Right lobe of liver (tissue), 6 donors: ENCODE results near the gene GRIN2B. TPM values are rescaled to one million over a fixed set of nuclear protein-coding genes. Genes with fewer than 3 reads are reported as not detected.

Source experiments
- ATAC-seq, 4 donors: fragments of 200-7000 bp; cut with Tn5 transposase; one replicate each; pipeline ENCODE4 v1.9.1; 2020; ENCODE audit warnings: mild to moderate bottlenecking in 4 of 4, moderate library complexity in 4 of 4
- DNase-seq, 3 donors: peaks; one replicate each; pipeline ENCODE4 v3.0.0-alpha.2; 2020
- H3K27ac ChIP-seq, 3 donors: fragments of 200-600 bp; one replicate each; pipeline ENCODE4 v1.8.0; 2022
- H3K27me3 ChIP-seq, 2 donors: fragments of 200-600 bp; one replicate each; pipeline ENCODE4 v1.8.0; 2022
- H3K36me3 ChIP-seq, 4 donors: fragments of 200-600 bp; sonication (generic) in 1 of 4; one replicate each; pipeline versions ENCODE4 v1.5.1 to v1.8.0; 2017 to 2022; ENCODE audit warnings: control low read depth in 1 of 4
- H3K4me1 ChIP-seq, 4 donors: fragments of 200-600 bp; sonication (generic) in 1 of 4; one replicate each; pipeline versions ENCODE4 v1.5.1 to v1.8.0; 2017 to 2022; ENCODE audit warnings: control low read depth in 1 of 4
- H3K4me3 ChIP-seq, 3 donors: fragments of 200-600 bp; one replicate each; pipeline ENCODE4 v1.8.0; 2022
- H3K9me3 ChIP-seq, 4 donors: fragments of 200-600 bp; sonication (generic) in 1 of 4; one replicate each; pipeline versions ENCODE4 v1.5.1 to v1.8.0; 2017 to 2022; ENCODE audit warnings: control low read depth in 1 of 4
- POLR2A ChIP-seq: fragments of 450-650 bp; IDR thresholded peaks from one replicate; pipeline ENCODE4 v1.6.1; 2017; ENCODE audit warnings: antibody characterized with exemption, mild to moderate bottlenecking
- WGBS: methylation state at CpG from one replicate; pipeline ENCODE4 v1.1.6; 2018; ENCODE audit warnings: low coverage, low lambda C conversion rate; ENCODE audit not compliant: insufficient coverage; ENCODE audit errors: missing lambda C conversion rate; 5-methylcytosine and 5-hydroxymethylcytosine counted together
- intact Hi-C, 2 donors: fragments of 100-400 bp; cut with DNase I; formaldehyde crosslinking; loops; one replicate each; pipeline versions ENCODE4 v1.11.2 to v1.14.1; 2022
- long read RNA-seq: library from polyadenylated mRNA; unstranded; transcript quantifications from one replicate; pipeline ENCODE4 v2.0.0, GENCODE V29; 2019
- total RNA-seq, 6 experiments: library from RNA; depleted of rRNA in 2 of 6; stranded (reverse); fragments of >200 nt in 2 of 6; fragmentation: NEBNext Ultra II Directional in 3 of 6; extraction: Animal tissue kit (Norgen Biotek cat#: 25700) in 3 of 6; gene quantifications; one replicate each; pipeline versions ENCODE4 v1.1.0 to v1.2.4, GENCODE V29; 2016 to 2023
- TF ChIP-seq, protein P1 (sequence below), 4 donors: fragments of 200-600 bp in 3 of 4; fragments of 450-650 bp in 1 of 4; IDR thresholded peaks; one replicate each; pipeline versions ENCODE4 v1.5.1 to v1.8.0; 2016 to 2022; ENCODE audit warnings: antibody characterized with exemption in 4 of 4, mild to moderate bottlenecking in 2 of 4
- donor health status: DM: no; HTN: yes; CAD: no.
- donor health status: DM: no; HTN: no; CAD: no.
- donor health status: DM: no; HTN: no; CAD: no.
- donor health status: DM: no; HTN: yes; CAD: no.
- donor health status: DM: no; HTN: yes; CAD: no.

The GRIN2B gene
- not detected for total RNA-seq
- long read RNA-seq, partial matches to known transcripts = 0 of 1 reads
- long read RNA-seq, other reads (novel, unspliced or antisense) = 1 of 1 reads

DNA sequence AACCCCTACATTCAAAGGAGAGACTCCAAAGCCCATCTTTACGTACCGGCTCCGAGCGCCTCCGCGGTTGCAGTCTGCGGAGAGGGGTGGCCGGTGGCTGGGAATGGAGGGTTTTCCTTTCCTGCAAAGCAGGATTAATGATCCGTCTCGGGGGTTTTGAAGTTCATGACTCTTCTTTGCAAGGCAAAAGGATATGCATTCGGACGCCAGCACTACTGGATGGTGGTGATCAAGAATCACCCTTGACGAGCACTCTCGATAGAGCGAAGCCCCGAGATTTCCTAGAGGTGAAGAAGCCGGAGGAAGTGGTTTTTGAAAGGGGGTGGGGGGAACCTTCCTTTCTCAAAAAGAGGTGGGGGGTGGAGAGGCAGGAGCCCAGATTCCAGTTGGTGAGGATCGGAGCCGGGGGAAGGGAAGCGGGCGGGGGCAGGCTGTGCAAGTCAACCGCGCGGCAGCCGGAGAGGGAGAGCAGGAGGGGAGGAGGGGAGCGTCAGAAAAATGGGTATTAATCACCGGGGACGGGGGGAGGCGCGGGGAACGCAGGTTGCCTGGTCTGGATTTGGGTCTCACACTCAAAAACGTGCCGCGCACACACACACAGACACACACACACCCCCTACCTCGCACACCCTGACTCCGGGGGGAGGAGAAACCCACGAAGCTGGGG, at the start of gene GRIN2B:
TSS of gene GRIN2B (minus strand) at position 307 of the 667 bp plus-strand sequence. CDS start 115,394 bp downstream, outside the sequence.
- H3K4me3 ChIP-seq = no peak within 1 kb of the TSS
- DNase-seq (no peak), ATAC-seq (no peak)
- H3K9me3 ChIP-seq = no peaks in the 10 kb centered on the region
- H3K4me1 ChIP-seq = peaks cover 0 to 3% (median 0%) of the 10 kb centered on the region in 4 donors
- TF ChIP-seq POLR2A = no peak
- TF ChIP-seq, protein P1, sequence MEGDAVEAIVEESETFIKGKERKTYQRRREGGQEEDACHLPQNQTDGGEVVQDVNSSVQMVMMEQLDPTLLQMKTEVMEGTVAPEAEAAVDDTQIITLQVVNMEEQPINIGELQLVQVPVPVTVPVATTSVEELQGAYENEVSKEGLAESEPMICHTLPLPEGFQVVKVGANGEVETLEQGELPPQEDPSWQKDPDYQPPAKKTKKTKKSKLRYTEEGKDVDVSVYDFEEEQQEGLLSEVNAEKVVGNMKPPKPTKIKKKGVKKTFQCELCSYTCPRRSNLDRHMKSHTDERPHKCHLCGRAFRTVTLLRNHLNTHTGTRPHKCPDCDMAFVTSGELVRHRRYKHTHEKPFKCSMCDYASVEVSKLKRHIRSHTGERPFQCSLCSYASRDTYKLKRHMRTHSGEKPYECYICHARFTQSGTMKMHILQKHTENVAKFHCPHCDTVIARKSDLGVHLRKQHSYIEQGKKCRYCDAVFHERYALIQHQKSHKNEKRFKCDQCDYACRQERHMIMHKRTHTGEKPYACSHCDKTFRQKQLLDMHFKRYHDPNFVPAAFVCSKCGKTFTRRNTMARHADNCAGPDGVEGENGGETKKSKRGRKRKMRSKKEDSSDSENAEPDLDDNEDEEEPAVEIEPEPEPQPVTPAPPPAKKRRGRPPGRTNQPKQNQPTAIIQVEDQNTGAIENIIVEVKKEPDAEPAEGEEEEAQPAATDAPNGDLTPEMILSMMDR (IDR thresholded peaks at IDR 0.05) = no peak
- H3K36me3 ChIP-seq = no peaks in the 10 kb centered on the region
- WGBS = 3% methylated on average over 23 of the region's 37 CpGs
- H3K27me3 ChIP-seq = peaks cover 9 to 15% of the 10 kb centered on the region in 2 donors
- intact Hi-C loops = no loop called here
- no peak within 1 kb of the TSS for H3K27ac ChIP-seq

DNA sequence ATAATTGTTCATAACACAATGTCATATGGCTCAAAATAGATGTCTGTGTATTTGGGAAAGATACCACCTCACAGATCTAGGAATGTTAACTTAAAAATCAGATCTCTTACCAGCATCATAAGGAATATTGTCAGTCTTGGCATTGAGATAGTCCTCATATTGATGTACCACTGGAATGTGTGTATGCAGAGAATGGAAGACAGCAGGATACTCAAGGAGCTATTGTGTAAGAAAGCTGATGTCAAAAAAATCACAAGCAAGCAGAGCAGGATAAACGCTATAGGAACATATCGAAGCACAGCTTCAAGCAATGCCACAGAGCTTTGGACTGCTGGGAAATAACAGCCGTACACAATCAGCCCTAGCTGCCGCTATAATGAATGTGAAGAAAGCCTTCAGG, 45.1 kb upstream of the GRIN2B start:
- Histone ChIP-seq H3K9me3 (no peaks in the 10 kb centered on the region), H3K4me1 (no peaks in the 10 kb centered on the region), H3K27ac (no peak overlapping the region), H3K4me3 (no peak overlapping the region), H3K36me3 (no peaks in the 10 kb centered on the region), H3K27me3 (no peaks in the 10 kb centered on the region)
- 71% methylated on average over 4 of the region's 4 CpGs for WGBS
- ATAC-seq (no peak), DNase-seq (no peak)
- no peak for TF ChIP-seq POLR2A
- TF ChIP-seq, protein P1 (IDR thresholded peaks at IDR 0.05) = no peak
- intact Hi-C loops = no loop called here

DNA sequence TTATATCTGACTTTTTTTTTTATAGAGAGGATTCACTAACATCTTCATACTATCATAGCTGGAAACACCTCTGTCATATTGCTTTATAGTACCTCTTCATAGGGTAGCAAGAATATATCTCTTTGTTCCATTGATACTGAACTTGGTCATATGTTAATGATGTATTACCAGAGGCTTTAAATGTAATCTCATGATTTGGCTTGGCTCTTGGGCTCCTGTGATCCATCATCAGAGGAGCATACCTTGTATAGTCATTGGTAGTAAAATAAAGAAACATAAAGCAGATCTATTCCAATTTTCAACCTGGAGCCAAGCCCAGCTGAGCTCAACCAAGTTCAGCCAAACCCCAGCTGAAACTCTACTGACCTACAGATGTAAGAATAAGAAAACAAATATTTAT, 43.2 kb upstream of the GRIN2B start:
- Histone ChIP-seq H3K9me3 (no peaks in the 10 kb centered on the region), H3K27me3 (no peaks in the 10 kb centered on the region), H3K4me1 (no peaks in the 10 kb centered on the region), H3K27ac (no peak overlapping the region), H3K36me3 (no peaks in the 10 kb centered on the region), H3K4me3 (no peak overlapping the region)
- ATAC-seq (no peak), DNase-seq (no peak)
- intact Hi-C loops = no loop called here
- TF ChIP-seq POLR2A = no peak
- TF ChIP-seq, protein P1 (IDR thresholded peaks at IDR 0.05) = no peak

DNA sequence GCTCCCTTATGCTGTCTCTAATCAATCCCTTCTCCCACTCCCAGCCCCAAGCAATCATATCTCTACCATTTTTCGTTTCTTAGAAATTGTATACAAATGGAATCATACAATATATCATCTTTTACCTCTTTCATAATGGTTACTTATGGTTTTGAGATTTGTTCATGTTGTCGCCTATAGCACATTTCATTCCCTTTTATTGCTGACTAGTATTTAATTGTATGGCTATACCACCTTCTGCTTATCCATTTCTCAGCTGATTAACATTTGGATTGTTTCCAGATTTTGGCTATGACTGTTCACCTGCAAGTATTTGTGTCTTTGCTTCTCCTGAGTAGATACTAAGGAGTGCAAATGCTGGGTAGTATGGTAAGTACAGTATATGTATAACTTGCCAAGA, 36.7 kb upstream of the GRIN2B start:
- Histone ChIP-seq H3K4me1 (no peaks in the 10 kb centered on the region), H3K27me3 (no peaks in the 10 kb centered on the region), H3K4me3 (no peak overlapping the region), H3K27ac (no peak overlapping the region), H3K36me3 (no peaks in the 10 kb centered on the region), H3K9me3 (no peaks in the 10 kb centered on the region)
- no peak for TF ChIP-seq POLR2A
- TF ChIP-seq, protein P1 (IDR thresholded peaks at IDR 0.05) = no peak
- 54% methylated on average over 2 of the region's 2 CpGs for WGBS
- DNase-seq = no peak
- no peak for ATAC-seq
- intact Hi-C loops = no loop called here
